ENCODE data around the gene PXDN.

GRCh38 chr2:1742301-1742680 is 2.0 kb downstream of the PXDN start:
- TF ChIP-seq CTCF (IDR thresholded peaks at IDR 0.05; ENCODE audit: borderline replicate concordance, extremely low read depth, low read length, poor library complexity, severe bottlenecking) (no peak), EZH2 (IDR thresholded peaks at IDR 0.05; ENCODE audit: borderline replicate concordance, low read depth, low read length, severe bottlenecking) (no peak)
